Stomach (tissue), 4 donors: Measurements from ENCODE around the gene ARTN.

Experiments
- CTCF ChIP-seq, 7 experiments: fragments of 450-650 bp in 4 of 7; fragments of 200-600 bp in 3 of 7; sonication (generic) in 3 of 7; IDR thresholded peaks; one replicate each; pipeline ENCODE4 v1.5.1; 2016 to 2019; ENCODE audit warnings: antibody characterized with exemption in 7 of 7, control low read depth in 2 of 7, mild to moderate bottlenecking in 1 of 7
- POLR2A ChIP-seq, 4 donors: fragments of 450-650 bp; IDR thresholded peaks; one replicate each; pipeline ENCODE4 v1.6.1; 2016; ENCODE audit warnings: antibody characterized with exemption in 4 of 4, control low read depth in 2 of 4, mild to moderate bottlenecking in 1 of 4, moderate library complexity in 1 of 4

DNA sequence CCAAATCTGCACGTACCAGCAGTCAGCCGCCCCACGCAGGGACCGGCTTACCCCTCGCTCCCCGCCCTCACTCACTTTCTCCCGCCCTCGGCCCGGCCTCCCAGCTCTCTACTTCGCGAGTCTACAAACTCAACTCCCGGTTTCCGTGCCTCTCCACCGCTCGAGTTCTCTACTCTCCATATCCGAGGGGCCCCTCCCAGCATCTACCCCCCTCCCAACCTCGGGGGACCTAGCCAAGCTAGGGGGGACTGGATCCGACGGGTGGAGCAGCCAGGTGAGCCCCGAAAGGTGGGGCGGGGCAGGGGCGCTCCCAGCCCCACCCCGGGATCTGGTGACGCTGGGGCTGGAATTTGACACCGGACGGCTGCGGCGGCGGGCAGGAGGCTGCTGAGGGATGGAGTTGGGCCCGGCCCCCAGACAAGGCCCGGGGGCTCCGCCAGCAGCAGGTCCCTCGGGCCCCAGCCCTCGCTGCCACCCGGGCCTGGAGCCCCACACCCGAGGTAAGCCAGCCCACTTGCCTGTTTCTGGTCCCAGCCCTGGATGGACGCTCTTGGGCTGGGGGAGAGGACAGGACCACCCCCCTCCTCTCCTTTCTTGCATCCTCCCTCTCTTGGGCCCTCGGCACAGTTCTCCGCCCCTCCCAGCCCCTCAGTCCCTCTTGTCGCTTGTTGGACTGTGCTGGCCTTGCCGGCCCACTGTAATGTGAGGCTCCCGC lies at the start of gene ARTN:
- no peak for TF ChIP-seq POLR2A (IDR thresholded peaks at IDR 0.05)
- TF ChIP-seq CTCF (IDR thresholded peaks at IDR 0.05) = no peak
